Measurements from ENCODE around the gene MSMP.

MSMP gene

DNA sequence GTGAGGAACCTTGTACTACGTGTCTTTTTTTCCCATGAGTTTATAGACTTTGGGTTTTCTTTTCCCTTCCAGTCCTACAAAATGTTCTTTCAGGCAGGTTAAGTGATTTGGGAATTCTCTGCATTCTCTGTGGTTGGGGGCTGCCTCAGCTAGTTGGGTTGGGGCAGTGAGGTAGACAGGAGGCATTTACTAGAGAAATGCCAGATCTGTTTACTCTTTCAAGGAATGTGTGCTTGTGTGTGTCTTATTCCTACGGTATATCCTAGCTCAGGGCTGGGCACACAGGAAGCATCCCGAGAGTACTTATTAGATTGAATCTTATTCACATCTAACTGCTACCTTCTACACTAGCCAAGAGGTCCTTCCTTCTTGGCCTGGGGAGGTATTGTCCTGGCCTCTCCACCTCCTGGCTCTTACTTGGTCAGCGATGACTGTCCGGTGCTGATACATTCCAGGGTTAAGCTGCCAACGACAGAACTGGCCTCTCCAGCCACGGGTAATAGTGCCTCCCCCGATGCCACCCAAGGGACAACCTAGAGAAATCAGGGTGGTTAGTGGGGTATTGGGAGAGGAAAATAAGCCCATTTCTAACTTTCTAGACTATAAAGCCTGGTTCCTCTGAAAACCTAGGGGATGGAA is 10.1 kb downstream of the MSMP start:
- no peak overlapping the region for H3K4me3 ChIP-seq (ENCODE audit: low read depth, low read length)

DNA sequence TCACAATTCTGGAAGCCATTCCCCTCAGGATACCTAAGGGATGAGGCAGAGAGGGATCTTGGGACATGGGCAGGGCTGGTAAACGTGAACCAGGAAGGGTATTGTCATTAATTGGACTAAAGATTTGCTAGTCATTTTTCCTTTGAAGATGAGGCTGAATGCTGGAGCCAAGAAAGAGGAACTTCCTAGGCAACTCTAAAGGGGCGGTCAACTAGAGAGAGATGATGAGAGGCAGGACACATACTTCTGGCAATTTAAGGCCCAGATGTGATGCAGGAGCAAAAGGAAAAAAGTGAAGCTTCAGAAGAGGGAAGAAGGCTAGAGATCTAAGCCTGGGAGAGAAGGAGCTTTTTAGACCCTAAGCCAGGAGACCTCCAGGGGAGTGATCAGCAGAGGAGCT is 10.6 kb downstream of the MSMP start:
- H3K4me3 ChIP-seq (ENCODE audit: low read depth, low read length) = no peak overlapping the region
- TF ChIP-seq, protein P1, sequence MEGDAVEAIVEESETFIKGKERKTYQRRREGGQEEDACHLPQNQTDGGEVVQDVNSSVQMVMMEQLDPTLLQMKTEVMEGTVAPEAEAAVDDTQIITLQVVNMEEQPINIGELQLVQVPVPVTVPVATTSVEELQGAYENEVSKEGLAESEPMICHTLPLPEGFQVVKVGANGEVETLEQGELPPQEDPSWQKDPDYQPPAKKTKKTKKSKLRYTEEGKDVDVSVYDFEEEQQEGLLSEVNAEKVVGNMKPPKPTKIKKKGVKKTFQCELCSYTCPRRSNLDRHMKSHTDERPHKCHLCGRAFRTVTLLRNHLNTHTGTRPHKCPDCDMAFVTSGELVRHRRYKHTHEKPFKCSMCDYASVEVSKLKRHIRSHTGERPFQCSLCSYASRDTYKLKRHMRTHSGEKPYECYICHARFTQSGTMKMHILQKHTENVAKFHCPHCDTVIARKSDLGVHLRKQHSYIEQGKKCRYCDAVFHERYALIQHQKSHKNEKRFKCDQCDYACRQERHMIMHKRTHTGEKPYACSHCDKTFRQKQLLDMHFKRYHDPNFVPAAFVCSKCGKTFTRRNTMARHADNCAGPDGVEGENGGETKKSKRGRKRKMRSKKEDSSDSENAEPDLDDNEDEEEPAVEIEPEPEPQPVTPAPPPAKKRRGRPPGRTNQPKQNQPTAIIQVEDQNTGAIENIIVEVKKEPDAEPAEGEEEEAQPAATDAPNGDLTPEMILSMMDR (IDR thresholded peaks at IDR 0.05; ENCODE audit: low read depth, low read length) = no peak

More for the DNA sequence above, 10.1 kb downstream of the MSMP start:
- TF ChIP-seq, protein P1 (IDR thresholded peaks at IDR 0.05; ENCODE audit: low read depth, low read length) = no peak

DNA sequence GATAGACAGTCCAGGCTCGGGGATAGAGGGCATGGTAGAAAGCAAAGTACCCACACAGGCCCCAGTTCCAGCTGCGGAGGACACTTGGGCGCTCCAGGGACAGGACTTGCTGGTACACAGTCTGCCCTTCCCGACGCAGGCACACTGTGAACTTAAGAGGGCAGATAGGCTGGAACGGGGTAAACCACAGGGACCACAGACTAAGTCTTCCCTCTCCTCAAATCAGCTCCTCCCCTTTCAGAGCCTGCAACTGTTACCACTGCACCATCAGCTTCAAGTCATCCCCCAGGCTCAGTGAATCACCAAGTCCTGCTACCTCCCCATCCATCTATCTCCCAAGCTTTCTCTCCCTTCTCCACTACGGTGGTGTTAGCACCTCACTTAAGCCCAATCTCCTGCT is 12.3 kb downstream of the MSMP start:
- no peak overlapping the region for H3K4me3 ChIP-seq (ENCODE audit: low read depth, low read length)
- TF ChIP-seq, protein P1 (IDR thresholded peaks at IDR 0.05; ENCODE audit: low read depth, low read length) = no peak

DNA sequence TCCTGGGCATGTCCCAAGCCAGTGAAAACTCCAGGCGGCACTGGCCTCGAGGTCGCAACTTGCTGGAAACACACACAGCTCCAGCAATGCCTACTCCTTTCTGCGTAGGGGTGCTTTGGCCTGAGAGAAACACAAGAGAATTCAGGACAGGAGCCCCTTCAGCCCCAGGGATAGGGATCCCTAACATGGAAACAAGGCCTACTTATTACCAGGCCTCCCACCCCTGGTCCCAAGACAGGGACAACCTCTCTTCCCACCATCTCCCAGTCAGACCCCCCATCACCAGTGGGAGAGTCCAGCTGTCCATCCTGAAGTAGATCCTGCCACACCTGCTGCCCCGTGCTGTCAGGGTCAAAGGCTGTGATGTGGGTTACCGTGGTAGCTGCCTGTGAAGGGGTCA is 13.8 kb downstream of the MSMP start:
- TF ChIP-seq, protein P1 (IDR thresholded peaks at IDR 0.05; ENCODE audit: low read depth, low read length) = no peak
- H3K4me3 ChIP-seq (ENCODE audit: low read depth, low read length) = no peak overlapping the region

DNA sequence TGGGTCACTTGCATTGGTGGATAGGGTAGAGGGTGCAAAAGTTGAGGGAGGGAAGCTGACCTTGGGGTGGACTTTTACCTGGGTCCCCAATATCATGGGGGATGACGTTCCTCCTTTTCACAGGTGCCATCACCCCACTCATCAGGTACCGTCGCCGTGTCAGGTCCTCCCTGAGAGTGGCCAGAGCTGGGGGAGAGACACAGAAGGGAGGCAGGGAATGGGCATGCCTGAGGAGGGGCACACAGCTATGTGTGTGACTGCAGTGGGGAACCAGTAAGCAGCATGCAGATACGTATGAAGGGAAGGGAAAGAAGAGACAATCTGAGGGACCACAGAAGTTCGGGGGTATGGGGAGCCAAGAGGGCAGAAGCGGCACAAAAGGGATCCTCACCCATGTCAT is 15.2 kb downstream of the MSMP start:
- TF ChIP-seq, protein P1 (IDR thresholded peaks at IDR 0.05; ENCODE audit: low read depth, low read length) = no peak
- no peak overlapping the region for H3K4me3 ChIP-seq (ENCODE audit: low read depth, low read length)

DNA sequence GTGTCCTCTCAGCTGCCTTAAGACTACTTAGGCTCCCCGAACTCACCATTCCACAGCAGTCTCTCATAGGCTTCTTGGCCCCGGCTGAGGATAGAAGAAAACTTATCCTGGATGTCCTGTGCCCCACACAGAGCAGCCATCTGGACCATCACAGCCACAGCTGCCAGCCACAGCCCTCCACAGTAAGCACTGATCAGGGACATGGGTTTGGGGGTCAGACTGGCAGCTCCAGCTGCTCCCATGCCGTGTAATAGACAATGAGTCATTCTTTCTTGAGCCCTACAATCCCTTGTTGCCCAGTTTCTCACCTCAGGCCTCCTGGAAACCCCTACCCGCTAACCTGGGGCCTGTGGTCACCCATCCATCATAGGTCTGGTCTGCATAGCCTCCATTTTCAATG is 15.9 kb downstream of the MSMP start:
- TF ChIP-seq, protein P1 (IDR thresholded peaks at IDR 0.05; ENCODE audit: low read depth, low read length) = no peak
- no peak overlapping the region for H3K4me3 ChIP-seq (ENCODE audit: low read depth, low read length)

DNA sequence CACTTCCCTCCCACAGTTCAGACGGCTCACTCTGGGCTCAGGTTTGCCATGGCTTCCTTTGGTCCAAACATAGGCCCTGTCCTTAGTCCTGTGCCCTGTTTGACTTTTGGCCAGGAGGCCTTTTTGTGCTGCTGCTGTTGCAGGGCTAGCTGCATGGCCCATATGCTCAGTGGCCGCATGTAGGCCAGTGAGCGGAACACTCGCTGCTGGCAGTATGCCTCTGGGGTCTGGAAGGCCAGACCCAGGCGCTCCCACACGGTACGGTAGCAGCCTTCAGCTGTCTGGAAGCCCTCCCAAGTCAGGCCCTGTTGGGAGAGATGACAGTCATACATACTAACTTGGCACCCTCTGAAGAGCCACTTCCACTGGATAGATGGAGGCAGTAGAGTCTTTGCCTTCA is 16.9 kb downstream of the MSMP start:
- H3K4me3 ChIP-seq (ENCODE audit: low read depth, low read length) = no peak overlapping the region
- TF ChIP-seq, protein P1 (IDR thresholded peaks at IDR 0.05; ENCODE audit: low read depth, low read length) = no peak

Measured in WI38 (cell line).